GM23338 (cell line): ENCODE results near the gene NAALADL2. TPM values are rescaled to one million over a fixed set of nuclear protein-coding genes. Genes with fewer than 3 reads are reported as not detected.

Experiments
- ATAC-seq: fragments of 200-7000 bp; cut with Tn5 transposase; 3 replicates; pipeline ENCODE4 v1.9.1; 2020
- DNase-seq: peaks from one replicate; pipeline ENCODE4 v3.0.0-alpha.2; 2015; ENCODE audit warnings: low spot score
- H2AFZ ChIP-seq: fragments of 200-600 bp; sonication (generic); 2 replicates; pipeline ENCODE4 v1.8.0; 2016; ENCODE audit warnings: antibody characterized with exemption, mild to moderate bottlenecking, moderate library complexity
- H3F3A ChIP-seq: fragments of 200-600 bp; sonication (generic); replicated peaks from 2 replicates; pipeline ENCODE4 v1.8.0; 2017; ENCODE audit warnings: antibody characterized with exemption, mixed run types, low read depth
- H3K27ac ChIP-seq: fragments of 200-600 bp; sonication (generic); 2 replicates; pipeline ENCODE4 v1.6.1; 2016; ENCODE audit warnings: low read depth
- H3K27me3 ChIP-seq: fragments of 200-600 bp; sonication (generic); 2 replicates; pipeline ENCODE4 v1.8.0; 2016; ENCODE audit warnings: mild to moderate bottlenecking, mixed run types, moderate library complexity; ENCODE audit not compliant: insufficient read depth
- H3K36me3 ChIP-seq: fragments of 200-600 bp; sonication (generic); 2 replicates; pipeline ENCODE4 v1.8.0; 2016; ENCODE audit warnings: mild to moderate bottlenecking; ENCODE audit not compliant: insufficient read depth
- H3K4me1 ChIP-seq: fragments of 200-600 bp; sonication (generic); 2 replicates; pipeline ENCODE4 v1.8.0; 2016; ENCODE audit warnings: mild to moderate bottlenecking, moderate library complexity; ENCODE audit not compliant: insufficient read depth
- H3K4me2 ChIP-seq: fragments of 200-600 bp; sonication (generic); 2 replicates; pipeline ENCODE4 v1.7.1; 2017; ENCODE audit warnings: mixed run types
- H3K4me3 ChIP-seq: fragments of 200-600 bp; sonication (generic); 2 replicates; pipeline ENCODE4 v1.6.1; 2016; ENCODE audit warnings: mixed run types
- H3K79me2 ChIP-seq: fragments of 200-600 bp; sonication (generic); replicated peaks from 2 replicates; pipeline ENCODE4 v1.8.0; 2017; ENCODE audit warnings: mild to moderate bottlenecking; ENCODE audit not compliant: insufficient read depth
- H3K9me2 ChIP-seq: fragments of 200-600 bp; sonication (generic); 2 replicates; pipeline ENCODE4 v1.8.0; 2017; ENCODE audit not compliant: insufficient read depth
- H4K20me1 ChIP-seq: fragments of 200-600 bp; sonication (generic); replicated peaks from 2 replicates; pipeline ENCODE4 v1.8.0; 2017; ENCODE audit warnings: mild to moderate bottlenecking; ENCODE audit not compliant: insufficient read depth
- H3K27ac Mint-ChIP-seq: 2 replicates; pipeline ENCODE4 v1.8.0; 2020; ENCODE audit warnings: inconsistent platforms, mild to moderate bottlenecking, moderate library complexity, mixed read lengths
- H3K27me3 Mint-ChIP-seq: 3 replicates; pipeline ENCODE4 v1.8.0; 2022; ENCODE audit warnings: low read depth, mild to moderate bottlenecking, moderate library complexity, mixed read lengths, inconsistent platforms; ENCODE audit not compliant: insufficient read depth, poor library complexity
- H3K36me3 Mint-ChIP-seq: 3 replicates; pipeline ENCODE4 v1.8.0; 2021; ENCODE audit warnings: low read depth, mild to moderate bottlenecking, inconsistent platforms, moderate library complexity, mixed read lengths
- H3K4me1 Mint-ChIP-seq: 3 replicates; pipeline ENCODE4 v1.8.0; 2020; ENCODE audit warnings: mild to moderate bottlenecking, inconsistent platforms, mixed read lengths
- H3K4me3 Mint-ChIP-seq: 3 replicates; pipeline ENCODE4 v1.8.0; 2021; ENCODE audit warnings: moderate library complexity, mild to moderate bottlenecking, inconsistent platforms, mixed read lengths
- H3K9me3 Mint-ChIP-seq: 3 replicates; pipeline ENCODE4 v1.8.0; 2020; ENCODE audit warnings: moderate library complexity, mild to moderate bottlenecking, inconsistent platforms, mixed read lengths
- CREB1 ChIP-seq: fragments of 250-450 bp; sonication (Bioruptor Pico); IDR thresholded peaks from 2 replicates; pipeline ENCODE4 v1.5.0; 2020; ENCODE audit warnings: low read depth, mild to moderate bottlenecking, moderate library complexity
- CTCF ChIP-seq, 2 experiments: fragments of 200-600 bp in 1 of 2; sonication (generic) in 1 of 2; conservative IDR thresholded peaks; 2 replicates each; pipeline versions ENCODE4 v1.5.1 to v1.6.1; 2016 to 2017; ENCODE audit warnings: antibody characterized with exemption in 2 of 2, low read depth in 2 of 2, mild to moderate bottlenecking in 2 of 2, moderate library complexity in 1 of 2
- ETS1 ChIP-seq: IDR thresholded peaks from 2 replicates; pipeline ENCODE4 v1.6.1; 2016; ENCODE audit warnings: antibody characterized with exemption
- EZH2 ChIP-seq: fragments of 200-600 bp; sonication (generic); IDR thresholded peaks from one replicate; pipeline ENCODE4 v1.8.0; 2017; ENCODE audit warnings: antibody characterized with exemption, mild to moderate bottlenecking, low read depth; ENCODE audit not compliant: unreplicated experiment
- EZH2phosphoT487 ChIP-seq: fragments of 200-600 bp; sonication (generic); IDR thresholded peaks from one replicate; pipeline ENCODE4 v1.8.1; 2018; ENCODE audit warnings: antibody characterized with exemption; ENCODE audit not compliant: unreplicated experiment
- POLR2AphosphoS5 ChIP-seq: IDR thresholded peaks from 2 replicates; pipeline ENCODE4 v1.6.1; 2016; ENCODE audit warnings: antibody characterized with exemption, low read depth
- REST ChIP-seq: IDR thresholded peaks from one replicate; pipeline ENCODE4 v1.6.1; 2018; ENCODE audit warnings: antibody characterized with exemption; ENCODE audit not compliant: unreplicated experiment
- STAT1 ChIP-seq: IDR thresholded peaks from one replicate; pipeline ENCODE4 v1.6.1; 2016; ENCODE audit warnings: antibody characterized with exemption; ENCODE audit not compliant: unreplicated experiment
- ZNF114 ChIP-seq: fragments of 250-450 bp; sonication (Bioruptor Pico); IDR thresholded peaks from 2 replicates; pipeline ENCODE4 v1.5.0; 2020; ENCODE audit warnings: mild to moderate bottlenecking, moderate library complexity
- ZNF331 ChIP-seq: fragments of 250-450 bp; sonication (Bioruptor Pico); IDR thresholded peaks from 2 replicates; pipeline ENCODE4 v1.5.0; 2020; ENCODE audit warnings: low read depth, mild to moderate bottlenecking, moderate library complexity
- ZNF462 ChIP-seq: fragments of 250-450 bp; sonication (Bioruptor Pico); IDR thresholded peaks from 2 replicates; pipeline ENCODE4 v1.5.0; 2020; ENCODE audit warnings: mild to moderate bottlenecking, moderate library complexity
- polyA plus RNA-seq: library from polyadenylated mRNA; unstranded; fragments of >200 nt; fragmentation: Nextera tagmentation; extraction: Ambion mirVana; gene quantifications from 2 replicates; pipeline ENCODE4 v1.2.1, GENCODE V29; 2016
- total RNA-seq: library from RNA; depleted of rRNA; stranded (reverse); fragments of >200 nt; shearing (Covaris generic); gene quantifications from 2 replicates; pipeline ENCODE4 v1.2.3, GENCODE V29; 2014

NAALADL2 gene
- total and polyA plus RNA-seq, 2 experiments from 2014 or later = 1.6 to 2.6 TPM

- no peak for TF ChIP-seq ZNF114 (CRISPR knock-in tag)
- TF ChIP-seq ETS1 = no peak
Measured at GRCh38 chr3:175601521-175601920, 742.4 kb downstream of the NAALADL2 start (continued).

- Histone ChIP-seq H3F3A (no peaks in the 10 kb centered on the region), H3K27ac (no peak overlapping the region), H3K79me2 (no peaks in the 10 kb centered on the region), H3K27me3 (no peaks in the 10 kb centered on the region), H4K20me1 (no peaks in the 10 kb centered on the region), H3K36me3 (no peaks in the 10 kb centered on the region), H3K4me3 (no peak overlapping the region), H3K4me2 (no peak overlapping the region), H3K4me1 (peaks cover 6% of the 10 kb centered on the region; the same call in 1 of the 2 replicates), H2AFZ (peak overlapping the region; percentile 45; the same call in 1 of the 2 replicates), H3K9me2 (no peaks in the 10 kb centered on the region)
- DNase-seq (peak; percentile 36), ATAC-seq (peak; percentile 37; the same call in 1 of the 3 replicates)
- Mint-ChIP-seq H3K9me3 (no peaks in the 10 kb centered on the region), H3K4me1 (no peaks in the 10 kb centered on the region), H3K27me3 (no peaks in the 10 kb centered on the region), H3K4me3 (no peak overlapping the region), H3K27ac (no peak overlapping the region), H3K36me3 (no peaks in the 10 kb centered on the region)
- no peak for TF ChIP-seq ZNF462 (CRISPR knock-in tag)
- no peak for TF ChIP-seq CTCF (conservative IDR thresholded peaks at IDR 0.05; ENCODE audit: low read depth in 2 of 2)
- TF ChIP-seq EZH2phosphoT487 = no peak
- TF ChIP-seq POLR2AphosphoS5 = no peak
- no peak for TF ChIP-seq EZH2
- no peak for TF ChIP-seq ETS1
- no peak for TF ChIP-seq CREB1 (CRISPR knock-in tag)
- TF ChIP-seq ZNF114 (CRISPR knock-in tag) = no peak
- no peak for TF ChIP-seq ZNF331 (CRISPR knock-in tag)
- TF ChIP-seq STAT1 = no peak
- TF ChIP-seq REST = no peak
Measured at GRCh38 chr3:175605851-175606250, 746.7 kb downstream of the NAALADL2 start.
